ENCODE measurements around the gene ENOX2.

GRCh38 chrX:130933358-130933757 lies 30.3 kb upstream of the ENOX2 start:
- TF ChIP-seq POLR2A (IDR thresholded peaks at IDR 0.05; ENCODE audit: low read depth, low read length) (no peak), POLR2AphosphoS5 (IDR thresholded peaks at IDR 0.05; ENCODE audit: low read depth, low read length) (no peak), POU2F2 (IDR thresholded peaks at IDR 0.05; ENCODE audit: low read depth, low read length) (no peak), TAF1 (IDR thresholded peaks at IDR 0.05; ENCODE audit: low read depth, low read length) (no peak), SPI1 (IDR thresholded peaks at IDR 0.05; ENCODE audit: low read depth, low read length) (no peak)
